ENCODE data around the gene PRDM4. TPM values are rescaled to one million over a fixed set of nuclear protein-coding genes. Genes with fewer than 3 reads are reported as not detected.

The PRDM4 gene, protein sequence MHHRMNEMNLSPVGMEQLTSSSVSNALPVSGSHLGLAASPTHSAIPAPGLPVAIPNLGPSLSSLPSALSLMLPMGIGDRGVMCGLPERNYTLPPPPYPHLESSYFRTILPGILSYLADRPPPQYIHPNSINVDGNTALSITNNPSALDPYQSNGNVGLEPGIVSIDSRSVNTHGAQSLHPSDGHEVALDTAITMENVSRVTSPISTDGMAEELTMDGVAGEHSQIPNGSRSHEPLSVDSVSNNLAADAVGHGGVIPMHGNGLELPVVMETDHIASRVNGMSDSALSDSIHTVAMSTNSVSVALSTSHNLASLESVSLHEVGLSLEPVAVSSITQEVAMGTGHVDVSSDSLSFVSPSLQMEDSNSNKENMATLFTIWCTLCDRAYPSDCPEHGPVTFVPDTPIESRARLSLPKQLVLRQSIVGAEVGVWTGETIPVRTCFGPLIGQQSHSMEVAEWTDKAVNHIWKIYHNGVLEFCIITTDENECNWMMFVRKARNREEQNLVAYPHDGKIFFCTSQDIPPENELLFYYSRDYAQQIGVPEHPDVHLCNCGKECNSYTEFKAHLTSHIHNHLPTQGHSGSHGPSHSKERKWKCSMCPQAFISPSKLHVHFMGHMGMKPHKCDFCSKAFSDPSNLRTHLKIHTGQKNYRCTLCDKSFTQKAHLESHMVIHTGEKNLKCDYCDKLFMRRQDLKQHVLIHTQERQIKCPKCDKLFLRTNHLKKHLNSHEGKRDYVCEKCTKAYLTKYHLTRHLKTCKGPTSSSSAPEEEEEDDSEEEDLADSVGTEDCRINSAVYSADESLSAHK
- total RNA-seq = 25.9 TPM
- long read RNA-seq, full-length matches to known transcripts = 28 of 45 reads
- long read RNA-seq, partial matches to known transcripts = 9 of 45 reads
- long read RNA-seq, other reads (novel, unspliced or antisense) = 8 of 45 reads

DNA sequence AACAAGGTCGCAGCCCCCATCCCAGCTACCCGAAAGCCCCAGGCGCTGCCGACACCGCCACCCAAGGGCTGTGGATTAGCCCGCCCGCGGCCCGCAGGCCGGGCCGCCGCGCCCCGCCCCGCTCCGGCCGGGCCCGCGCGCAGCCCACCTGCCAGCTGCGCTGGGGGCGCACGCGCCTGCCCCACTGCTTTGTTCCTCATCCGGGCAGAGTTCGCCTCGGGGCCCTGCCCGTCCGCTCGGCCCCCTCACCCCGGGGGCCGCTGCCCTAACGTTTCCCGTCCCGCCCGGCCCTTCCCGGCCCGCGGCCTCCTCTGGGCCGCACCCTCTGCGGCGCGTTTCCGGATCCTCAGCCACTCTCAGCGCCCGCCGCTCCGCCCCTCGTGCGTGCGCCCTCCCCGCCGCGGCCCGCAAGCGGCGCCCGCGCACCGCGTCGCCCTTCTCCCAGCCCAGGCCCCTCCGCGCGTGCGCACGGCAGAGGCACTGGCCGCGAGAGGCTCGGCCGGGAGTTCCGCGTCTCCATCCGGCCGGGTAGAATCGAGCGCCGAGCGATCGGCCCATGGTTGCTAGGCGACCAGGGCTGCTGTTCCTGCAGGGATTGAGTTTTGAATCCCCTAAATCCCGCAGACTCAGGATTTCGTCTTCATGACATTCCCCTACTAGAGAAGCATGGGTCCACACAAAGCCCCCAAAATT lies at the start of gene PRDM4:
TSS of gene PRDM4 (minus strand) at position 329 of the 693 bp plus-strand sequence. CDS start 622 bp downstream, outside the sequence.
- H3K9me3 ChIP-seq = no peaks in the 10 kb centered on the region
- TF ChIP-seq, protein P1, sequence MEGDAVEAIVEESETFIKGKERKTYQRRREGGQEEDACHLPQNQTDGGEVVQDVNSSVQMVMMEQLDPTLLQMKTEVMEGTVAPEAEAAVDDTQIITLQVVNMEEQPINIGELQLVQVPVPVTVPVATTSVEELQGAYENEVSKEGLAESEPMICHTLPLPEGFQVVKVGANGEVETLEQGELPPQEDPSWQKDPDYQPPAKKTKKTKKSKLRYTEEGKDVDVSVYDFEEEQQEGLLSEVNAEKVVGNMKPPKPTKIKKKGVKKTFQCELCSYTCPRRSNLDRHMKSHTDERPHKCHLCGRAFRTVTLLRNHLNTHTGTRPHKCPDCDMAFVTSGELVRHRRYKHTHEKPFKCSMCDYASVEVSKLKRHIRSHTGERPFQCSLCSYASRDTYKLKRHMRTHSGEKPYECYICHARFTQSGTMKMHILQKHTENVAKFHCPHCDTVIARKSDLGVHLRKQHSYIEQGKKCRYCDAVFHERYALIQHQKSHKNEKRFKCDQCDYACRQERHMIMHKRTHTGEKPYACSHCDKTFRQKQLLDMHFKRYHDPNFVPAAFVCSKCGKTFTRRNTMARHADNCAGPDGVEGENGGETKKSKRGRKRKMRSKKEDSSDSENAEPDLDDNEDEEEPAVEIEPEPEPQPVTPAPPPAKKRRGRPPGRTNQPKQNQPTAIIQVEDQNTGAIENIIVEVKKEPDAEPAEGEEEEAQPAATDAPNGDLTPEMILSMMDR (IDR thresholded peaks at IDR 0.05) = peak; percentile 44
- peaks cover 15% of the 10 kb centered on the region for H3K36me3 ChIP-seq
- peak within 1 kb of the TSS; percentile 82 for H3K27ac ChIP-seq
- ATAC-seq (peak; percentile 99), DNase-seq (peak; percentile 97)
- H3K4me1 ChIP-seq = peaks cover 21% of the 10 kb centered on the region
- H3K4me3 ChIP-seq = peak within 1 kb of the TSS; percentile 83
- H3K27me3 ChIP-seq = no peaks in the 10 kb centered on the region
- intact Hi-C loops (cut with DNase I) = no loop called here

DNA sequence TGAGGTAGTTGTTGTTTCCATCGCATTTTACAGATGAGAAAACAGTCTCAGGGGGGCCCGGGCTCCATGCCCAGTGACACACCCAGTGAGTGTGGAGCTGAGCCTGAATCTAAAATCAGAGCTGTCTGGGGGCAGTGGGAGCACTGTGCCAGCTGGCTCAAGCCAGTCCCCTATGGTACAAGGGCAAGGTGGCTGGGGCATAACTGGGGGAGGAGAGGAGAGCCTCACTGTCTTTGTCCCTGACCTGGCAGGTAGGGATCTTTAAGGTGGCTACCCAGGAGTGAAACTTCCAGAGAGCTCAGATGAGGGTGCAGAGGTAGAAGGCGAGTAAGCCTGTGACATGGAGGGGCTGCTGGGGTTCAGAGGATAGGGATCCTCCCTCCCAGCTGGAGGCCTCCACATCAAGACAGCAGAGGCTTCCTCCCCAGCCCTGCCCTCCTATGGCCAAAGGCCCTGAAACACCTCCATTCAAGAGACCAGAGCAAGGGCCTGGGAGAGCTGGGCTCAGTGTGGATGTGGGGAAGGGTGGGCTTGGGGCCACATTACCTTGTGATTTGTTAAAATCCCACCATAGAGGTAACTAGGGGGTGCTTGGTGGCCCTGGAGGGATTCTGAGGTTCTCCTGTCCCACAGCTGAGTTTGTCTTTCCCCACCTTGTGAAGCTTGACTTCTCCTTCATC lies 46.7 kb upstream of the PRDM4 start:
- Histone ChIP-seq H3K27me3 (no peaks in the 10 kb centered on the region), H3K36me3 (no peaks in the 10 kb centered on the region), H3K4me3 (no peak overlapping the region), H3K9me3 (no peaks in the 10 kb centered on the region), H3K27ac (no peak overlapping the region), H3K4me1 (no peaks in the 10 kb centered on the region)
- no peak for DNase-seq
- ATAC-seq = no peak
- TF ChIP-seq, protein P1 (IDR thresholded peaks at IDR 0.05) = no peak
- intact Hi-C loops (cut with DNase I) = no loop called here

DNA sequence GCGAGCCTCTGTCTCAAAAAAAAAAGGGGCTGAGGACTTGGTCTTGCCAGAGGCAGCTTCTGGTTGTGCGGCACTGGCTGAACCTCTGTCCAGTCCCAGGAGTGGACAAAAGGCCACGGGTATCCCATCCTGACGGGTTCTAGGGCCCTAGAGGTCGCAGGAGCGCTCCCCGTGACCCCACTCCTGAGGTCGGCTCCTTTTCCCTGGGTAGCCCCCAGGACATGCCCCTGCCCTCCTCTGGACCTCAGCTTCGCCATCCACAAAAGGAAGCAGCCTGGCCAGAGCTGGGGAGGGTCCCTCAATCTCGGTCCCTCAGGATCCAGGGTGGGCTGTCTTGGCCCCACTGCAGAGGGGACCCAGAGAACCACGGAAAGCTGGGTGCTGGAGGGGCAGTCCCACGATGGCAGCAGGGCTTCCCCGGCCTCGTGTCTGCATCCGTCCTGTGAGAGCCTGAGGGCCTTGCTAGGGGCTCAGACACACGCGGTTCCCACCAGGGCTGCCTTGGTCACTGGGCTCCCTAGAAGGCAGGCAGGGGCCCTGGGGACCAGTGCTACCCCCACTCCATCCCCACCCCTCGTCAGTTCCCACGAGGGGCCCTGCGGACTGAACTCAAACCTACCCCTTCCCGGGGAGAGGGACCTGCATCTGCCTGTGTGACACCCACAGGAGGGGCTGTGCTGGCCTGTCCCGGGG lies 44.7 kb upstream of the PRDM4 start:
- Histone ChIP-seq H3K36me3 (no peaks in the 10 kb centered on the region), H3K4me3 (no peak overlapping the region), H3K27me3 (no peaks in the 10 kb centered on the region), H3K4me1 (no peaks in the 10 kb centered on the region), H3K27ac (no peak overlapping the region), H3K9me3 (no peaks in the 10 kb centered on the region)
- intact Hi-C loops (cut with DNase I) = no loop called here
- TF ChIP-seq, protein P1 (IDR thresholded peaks at IDR 0.05) = no peak
- DNase-seq = no peak
- ATAC-seq = peak; percentile 22

DNA sequence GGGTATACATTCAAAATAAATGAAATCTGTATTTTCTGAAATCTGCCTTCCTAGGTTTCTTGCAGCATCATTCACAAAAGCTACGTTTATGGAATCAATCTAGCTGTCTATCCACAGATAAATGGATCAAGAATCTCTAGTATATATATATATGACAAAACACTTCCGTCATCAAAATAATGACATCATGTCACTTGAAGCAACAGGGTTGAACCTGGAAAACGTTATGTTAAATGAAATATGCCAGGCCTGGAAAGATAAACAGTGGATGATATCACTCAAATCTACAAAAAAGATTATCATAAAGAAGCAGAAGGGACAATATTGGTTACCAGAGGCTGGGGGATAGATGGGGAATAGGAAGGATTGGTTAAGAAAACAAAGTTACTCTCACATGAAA lies 42.2 kb upstream of the PRDM4 start:
- DNase-seq = no peak
- no peak overlapping the region for H3K4me3 ChIP-seq
- no peak overlapping the region for H3K27ac ChIP-seq
- no peaks in the 10 kb centered on the region for H3K27me3 ChIP-seq
- TF ChIP-seq, protein P1 (IDR thresholded peaks at IDR 0.05) = no peak
- intact Hi-C loops (cut with DNase I) = no loop called here
- H3K9me3 ChIP-seq = no peaks in the 10 kb centered on the region
- no peaks in the 10 kb centered on the region for H3K36me3 ChIP-seq
- ATAC-seq = no peak
- H3K4me1 ChIP-seq = no peaks in the 10 kb centered on the region
